ENCODE data around the gene HACD1. TPM values are rescaled to one million over a fixed set of nuclear protein-coding genes. Genes with fewer than 3 reads are reported as not detected.

HACD1 gene
- total RNA-seq, 1 donor from 2014 or later: 77.4 TPM

DNA sequence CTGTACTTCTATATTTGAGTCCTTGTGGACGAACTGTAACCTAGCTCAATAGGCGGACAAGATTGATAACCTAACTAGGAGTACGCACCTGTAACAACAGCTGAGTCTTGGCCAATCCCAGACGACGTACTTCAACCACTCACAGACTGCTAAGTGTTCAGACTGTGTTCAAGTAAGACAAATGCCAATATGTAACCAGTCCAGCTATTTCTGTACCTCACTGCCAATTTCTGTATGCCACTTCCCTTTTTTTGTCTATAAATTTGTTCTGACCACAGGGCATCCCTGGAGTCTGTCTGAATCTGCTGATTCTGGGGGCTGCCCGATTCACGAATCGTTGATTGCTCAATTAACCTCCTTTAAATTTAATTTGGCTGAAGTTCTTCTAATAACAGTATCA is 32.2 kb downstream of the HACD1 start:
- Mint-ChIP-seq H3K27me3 (ENCODE audit: low read depth) (no peaks in the 10 kb centered on the region), H3K36me3 (ENCODE audit: low read depth) (peaks cover under 1% of the 10 kb centered on the region), H3K27ac (ENCODE audit: unreplicated experiment) (no peak overlapping the region), H3K9me3 (ENCODE audit: low read depth) (no peaks in the 10 kb centered on the region), H3K4me1 (ENCODE audit: low read depth) (peaks cover 22% of the 10 kb centered on the region), H3K4me3 (ENCODE audit: unreplicated experiment) (no peak overlapping the region)
- TF ChIP-seq, protein P1, sequence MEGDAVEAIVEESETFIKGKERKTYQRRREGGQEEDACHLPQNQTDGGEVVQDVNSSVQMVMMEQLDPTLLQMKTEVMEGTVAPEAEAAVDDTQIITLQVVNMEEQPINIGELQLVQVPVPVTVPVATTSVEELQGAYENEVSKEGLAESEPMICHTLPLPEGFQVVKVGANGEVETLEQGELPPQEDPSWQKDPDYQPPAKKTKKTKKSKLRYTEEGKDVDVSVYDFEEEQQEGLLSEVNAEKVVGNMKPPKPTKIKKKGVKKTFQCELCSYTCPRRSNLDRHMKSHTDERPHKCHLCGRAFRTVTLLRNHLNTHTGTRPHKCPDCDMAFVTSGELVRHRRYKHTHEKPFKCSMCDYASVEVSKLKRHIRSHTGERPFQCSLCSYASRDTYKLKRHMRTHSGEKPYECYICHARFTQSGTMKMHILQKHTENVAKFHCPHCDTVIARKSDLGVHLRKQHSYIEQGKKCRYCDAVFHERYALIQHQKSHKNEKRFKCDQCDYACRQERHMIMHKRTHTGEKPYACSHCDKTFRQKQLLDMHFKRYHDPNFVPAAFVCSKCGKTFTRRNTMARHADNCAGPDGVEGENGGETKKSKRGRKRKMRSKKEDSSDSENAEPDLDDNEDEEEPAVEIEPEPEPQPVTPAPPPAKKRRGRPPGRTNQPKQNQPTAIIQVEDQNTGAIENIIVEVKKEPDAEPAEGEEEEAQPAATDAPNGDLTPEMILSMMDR (IDR thresholded peaks at IDR 0.05): no peak
- DNase-seq (ENCODE audit: low spot score): no peak

DNA sequence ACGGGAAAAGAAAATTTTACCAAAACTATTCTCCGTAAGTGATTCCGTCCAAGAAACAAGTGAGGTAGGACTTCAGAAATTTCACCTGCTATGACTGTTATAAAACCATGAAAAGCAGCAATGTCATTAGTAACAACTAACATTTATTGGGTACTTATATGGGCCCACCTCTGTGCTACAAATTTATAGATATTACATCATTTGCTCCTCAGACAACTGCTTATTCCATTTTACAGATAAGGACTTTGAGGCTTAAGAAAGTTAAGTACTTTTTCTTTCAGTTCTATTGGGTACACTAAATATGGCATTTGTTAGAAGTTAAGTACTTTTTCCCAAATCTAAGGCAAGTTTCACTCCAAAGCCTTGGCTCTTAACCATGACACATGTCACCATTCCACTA is 36.3 kb downstream of the HACD1 start:
- peaks cover 10% of the 10 kb centered on the region for H3K4me1 Mint-ChIP-seq (ENCODE audit: low read depth)
- TF ChIP-seq, protein P1 (IDR thresholded peaks at IDR 0.05): no peak
- no peak overlapping the region for H3K4me3 Mint-ChIP-seq (ENCODE audit: unreplicated experiment)
- H3K27me3 Mint-ChIP-seq (ENCODE audit: low read depth): no peaks in the 10 kb centered on the region
- H3K9me3 Mint-ChIP-seq (ENCODE audit: low read depth): no peaks in the 10 kb centered on the region
- no peak for DNase-seq (ENCODE audit: low spot score)
- peaks cover 3% of the 10 kb centered on the region for H3K36me3 Mint-ChIP-seq (ENCODE audit: low read depth)
- H3K27ac Mint-ChIP-seq (ENCODE audit: unreplicated experiment): no peak overlapping the region

DNA sequence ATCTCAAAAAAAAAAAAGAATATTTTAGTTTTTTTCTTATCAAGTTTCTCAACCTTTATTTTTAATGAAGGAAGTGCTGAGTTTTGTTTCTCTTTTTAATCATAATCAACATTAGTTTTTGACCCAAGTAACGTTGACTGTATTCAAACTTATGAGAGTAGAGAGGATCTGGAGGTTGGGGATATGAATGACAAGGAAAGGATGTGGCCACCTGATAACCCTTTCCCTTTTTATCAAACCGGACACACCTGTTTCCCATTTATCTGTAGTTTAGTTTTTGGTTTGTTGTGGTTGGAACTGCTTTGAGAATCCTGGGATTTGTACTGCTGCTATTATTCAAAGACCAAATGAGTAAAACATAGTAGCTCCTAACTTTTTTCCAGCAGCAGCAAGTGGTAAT is 38.6 kb downstream of the HACD1 start:
- no peak overlapping the region for H3K4me3 Mint-ChIP-seq (ENCODE audit: unreplicated experiment)
- DNase-seq (ENCODE audit: low spot score): no peak
- H3K9me3 Mint-ChIP-seq (ENCODE audit: low read depth): no peaks in the 10 kb centered on the region
- TF ChIP-seq, protein P1 (IDR thresholded peaks at IDR 0.05): no peak
- peaks cover 10% of the 10 kb centered on the region for H3K4me1 Mint-ChIP-seq (ENCODE audit: low read depth)
- H3K27ac Mint-ChIP-seq (ENCODE audit: unreplicated experiment): no peak overlapping the region
- H3K36me3 Mint-ChIP-seq (ENCODE audit: low read depth): peaks cover 3% of the 10 kb centered on the region
- H3K27me3 Mint-ChIP-seq (ENCODE audit: low read depth): no peaks in the 10 kb centered on the region

DNA sequence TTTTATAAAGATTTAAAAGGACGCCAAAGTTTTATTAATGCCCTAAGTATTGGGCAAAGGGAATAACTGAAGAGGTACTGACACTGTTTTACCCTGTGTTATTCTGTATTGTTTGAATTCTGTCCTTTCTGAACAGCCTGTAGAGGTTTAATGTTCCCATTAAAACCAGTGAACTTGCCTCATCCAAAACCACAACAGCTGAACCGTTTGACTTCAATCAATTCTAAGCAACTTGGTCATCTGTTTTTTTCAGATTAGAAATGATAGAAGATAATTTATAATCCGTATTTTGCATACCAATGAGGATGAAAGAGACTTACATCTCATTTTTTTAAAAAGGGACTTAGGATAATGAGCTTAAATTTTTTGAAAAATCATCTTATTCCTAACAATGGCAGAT is 40.4 kb downstream of the HACD1 start:
- no peak for DNase-seq (ENCODE audit: low spot score)
- Mint-ChIP-seq H3K27me3 (ENCODE audit: low read depth) (no peaks in the 10 kb centered on the region), H3K4me3 (ENCODE audit: unreplicated experiment) (no peak overlapping the region), H3K36me3 (ENCODE audit: low read depth) (peaks cover 3% of the 10 kb centered on the region), H3K4me1 (ENCODE audit: low read depth) (peaks cover 10% of the 10 kb centered on the region), H3K27ac (ENCODE audit: unreplicated experiment) (no peak overlapping the region), H3K9me3 (ENCODE audit: low read depth) (no peaks in the 10 kb centered on the region)
- TF ChIP-seq, protein P1 (IDR thresholded peaks at IDR 0.05): no peak

DNA sequence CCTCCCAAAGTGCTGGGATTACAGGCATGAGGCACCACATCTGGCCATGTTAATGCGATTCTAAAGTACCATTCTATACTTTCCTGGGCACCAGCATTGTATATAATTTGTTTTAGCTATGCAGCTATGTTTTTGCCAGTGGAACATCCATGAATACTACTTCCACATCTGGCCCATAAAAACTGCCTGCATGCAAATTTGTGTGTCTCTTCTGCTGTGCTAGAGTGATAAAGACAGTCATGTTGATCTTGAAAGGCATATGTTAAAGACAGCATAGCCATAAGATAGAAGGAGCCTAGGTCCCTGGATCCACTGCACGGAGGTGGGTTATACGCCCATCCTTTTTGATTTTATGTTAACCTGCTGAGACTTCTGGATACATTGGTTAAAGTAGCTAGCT is 52.3 kb downstream of the HACD1 start:
- Mint-ChIP-seq H3K4me3 (ENCODE audit: unreplicated experiment) (no peak overlapping the region), H3K4me1 (ENCODE audit: low read depth) (peaks cover 6% of the 10 kb centered on the region), H3K27me3 (ENCODE audit: low read depth) (no peaks in the 10 kb centered on the region), H3K36me3 (ENCODE audit: low read depth) (no peaks in the 10 kb centered on the region), H3K9me3 (ENCODE audit: low read depth) (no peaks in the 10 kb centered on the region), H3K27ac (ENCODE audit: unreplicated experiment) (no peak overlapping the region)
- DNase-seq (ENCODE audit: low spot score): no peak
- TF ChIP-seq, protein P1 (IDR thresholded peaks at IDR 0.05): no peak

Measured in chondrocyte (in vitro differentiated cells).